Testis (tissue), 2 donors: ENCODE data around the gene TBX10.

Experiments used
- CTCF ChIP-seq, 3 experiments: fragments of 450-650 bp in 2 of 3; fragments of 200-600 bp in 1 of 3; sonication (generic) in 1 of 3; IDR thresholded peaks; one replicate each; pipeline ENCODE4 v1.5.1; 2016 to 2019; ENCODE audit warnings: antibody characterized with exemption in 3 of 3, mild to moderate bottlenecking in 2 of 3, moderate library complexity in 1 of 3
- POLR2A ChIP-seq: fragments of 450-650 bp; IDR thresholded peaks from one replicate; pipeline ENCODE4 v1.6.1; 2017; ENCODE audit warnings: antibody characterized with exemption, mild to moderate bottlenecking, moderate library complexity

- no peak for TF ChIP-seq CTCF (IDR thresholded peaks at IDR 0.05)
- TF ChIP-seq POLR2A: no peak
Measured at GRCh38 chr11:67648796-67649613, 9.4 kb upstream of the TBX10 start.
